K562 (cell line): ENCODE measurements around the gene ARMC6. TPM values are rescaled to one million over a fixed set of nuclear protein-coding genes. Genes with fewer than 3 reads are reported as not detected.

Source experiments
- ATAC-seq: fragments of 200-7000 bp; cut with Tn5 transposase; 3 replicates; pipeline ENCODE4 v1.9.1; 2020; ENCODE audit warnings: moderate library complexity
- BruUV-seq: library from RNA; stranded (reverse); fragments of 400-500 nt; replicated peaks from 2 replicates; lab custom pipeline; 2021; lab: Mats Ljungman, UMichigan
- CTCF ChIA-PET: fragments of 300-600 bp; formaldehyde crosslinking; extraction: SDS; loops from one replicate; lab custom pipeline; 2021; ENCODE audit warnings: low intra/inter-chr PET ratio; lab: Yijun Ruan, JAX
- POLR2A ChIA-PET: fragments of 300-600, 350-650 bp; sonication (Branson Sonifier 250); formaldehyde crosslinking; extraction: SDS; loops from one replicate; lab custom pipeline; 2021; ENCODE audit warnings: antibody characterized with exemption, inconsistent platforms; lab: Yijun Ruan, JAX
- DNase-seq, 4 experiments: peaks; one replicate each; pipeline versions ENCODE4 v3.0.0 to v3.0.0-alpha.2; 2011 to 2018; ENCODE audit warnings: low spot score in 3 of 4, mixed read lengths in 3 of 4; ENCODE audit errors: extremely low read depth in 1 of 4
- FAIRE-seq: peaks from 2 replicates; lab custom pipeline; 2011; peaks lifted over from hg19 to GRCh38; lab: Jason Lieb, UNC
- H2AFZ ChIP-seq: 2 replicates; pipeline ENCODE4 v1.6.0; 2011; ENCODE audit warnings: low read depth, low read length, control low read depth, inconsistent platforms
- H3K27ac ChIP-seq: fragments of 200-600 bp; 3 replicates; pipeline ENCODE4 v1.8.0; 2011; ENCODE audit warnings: low read depth, mild to moderate bottlenecking, control low read depth, inconsistent platforms, low read length, moderate library complexity, mixed read lengths; ENCODE audit errors: extremely low read depth
- H3K27me3 ChIP-seq, 2 experiments: fragments of 300-600 bp in 1 of 2; 2 replicates in 1 of 2; 3 replicates in 1 of 2; pipeline versions ENCODE4 v1.6.0 to v1.8.0; 2011; ENCODE audit warnings: inconsistent platforms in 2 of 2, low read length in 2 of 2, mild to moderate bottlenecking in 1 of 2, mixed read lengths in 1 of 2, moderate library complexity in 1 of 2; ENCODE audit not compliant: control insufficient read depth in 2 of 2, insufficient read depth in 2 of 2
- H3K36me3 ChIP-seq: fragments of 300-600 bp; 3 replicates; pipeline ENCODE4 v1.8.0; 2011; ENCODE audit warnings: mild to moderate bottlenecking, low read length, inconsistent platforms; ENCODE audit not compliant: control insufficient read depth, insufficient read depth
- H3K4me1 ChIP-seq, 2 experiments: fragments of 200-600 bp in 1 of 2; replicated peaks in 1 of 2; 2 replicates in 1 of 2; 3 replicates in 1 of 2; pipeline versions ENCODE4 v1.5.1 to v1.8.0; 2011; ENCODE audit warnings: inconsistent platforms in 2 of 2, low read length in 2 of 2, mild to moderate bottlenecking in 1 of 2, mixed read lengths in 1 of 2, moderate library complexity in 1 of 2; ENCODE audit not compliant: control insufficient read depth in 2 of 2, insufficient read depth in 2 of 2
- H3K4me2 ChIP-seq: 2 replicates; pipeline ENCODE4 v1.6.1; 2011; ENCODE audit warnings: low read length, control low read depth, inconsistent platforms, mixed read lengths; ENCODE audit not compliant: insufficient read depth
- H3K4me3 ChIP-seq: fragments of 200-600 bp; sonication (generic), shearing (Covaris generic); 2 replicates; pipeline ENCODE4 v1.5.1; 2016; ENCODE audit warnings: control low read depth, inconsistent platforms
- H3K79me2 ChIP-seq: fragments of 200-600 bp; 3 replicates; pipeline ENCODE4 v1.8.0; 2011; ENCODE audit warnings: low read length, inconsistent platforms; ENCODE audit not compliant: control insufficient read depth, insufficient read depth
- H3K9ac ChIP-seq, 2 experiments: 2 replicates each; pipeline versions ENCODE4 v1.6.0 to v1.6.1; 2011; ENCODE audit warnings: low read depth in 2 of 2, low read length in 2 of 2, control low read depth in 1 of 2, inconsistent platforms in 1 of 2, mild to moderate bottlenecking in 1 of 2, mixed read lengths in 1 of 2; ENCODE audit not compliant: insufficient read depth in 1 of 2
- H3K9me1 ChIP-seq: one replicate; pipeline ENCODE4 v1.6.0; 2011; ENCODE audit warnings: inconsistent platforms, mild to moderate bottlenecking, low read length, moderate library complexity; ENCODE audit not compliant: control insufficient read depth, insufficient read depth
- H3K9me3 ChIP-seq: replicated peaks from 2 replicates; pipeline ENCODE4 v1.5.1; 2011; ENCODE audit warnings: low read depth, low read length, inconsistent platforms; ENCODE audit not compliant: control insufficient read depth, insufficient read depth
- H4K20me1 ChIP-seq: replicated peaks from 2 replicates; pipeline ENCODE4 v1.6.1; 2011; ENCODE audit warnings: low read length, inconsistent platforms, mixed read lengths; ENCODE audit not compliant: control insufficient read depth, insufficient read depth
- DEAF1 ChIP-seq: fragments of 450-650 bp; formaldehyde crosslinking; IDR thresholded peaks from 2 replicates; pipeline ENCODE4 v1.4.0; 2020; ENCODE audit warnings: mild to moderate bottlenecking, moderate library complexity
- MBD1 ChIP-seq: fragments of 250-450 bp; sonication (Bioruptor Pico); IDR thresholded peaks from 2 replicates; pipeline ENCODE4 v1.8.0; 2022; ENCODE audit warnings: inconsistent platforms
- RCOR1 ChIP-seq, 2 experiments: IDR thresholded peaks; 2 replicates each; pipeline ENCODE4 v1.6.1; 2012; ENCODE audit warnings: low read depth in 2 of 2, low read length in 2 of 2, borderline replicate concordance in 1 of 2, improper control_type of control experiment in 1 of 2
- RERE ChIP-seq: sonication (generic); formaldehyde crosslinking; IDR thresholded peaks from 2 replicates; pipeline ENCODE4 v1.8.0; 2023; ENCODE audit warnings: missing genetic modification reagents, mild to moderate bottlenecking, borderline replicate concordance
- SMAD3 ChIP-seq: fragments of 450-650 bp; formaldehyde crosslinking; conservative IDR thresholded peaks from 2 replicates; pipeline ENCODE4 v1.4.0; 2020; ENCODE audit warnings: mild to moderate bottlenecking
- SREBF1 ChIP-seq: fragments of 150-350 bp; IDR thresholded peaks from 2 replicates; pipeline ENCODE4 v1.6.1; 2014; ENCODE audit warnings: antibody characterized with exemption, low read depth, low read length, borderline replicate concordance
- ZNF121 ChIP-seq: sonication (generic); formaldehyde crosslinking; conservative IDR thresholded peaks from 2 replicates; pipeline ENCODE4 v1.8.0; 2022; ENCODE audit warnings: missing genetic modification reagents
- ZNF146 ChIP-seq: IDR thresholded peaks from one replicate; pipeline ENCODE4 v1.6.1; 2018; ENCODE audit warnings: missing compliant biosample characterization; ENCODE audit not compliant: unreplicated experiment
- ZNF174 ChIP-seq: fragments of 250-450 bp; sonication (Bioruptor Pico); IDR thresholded peaks from 2 replicates; pipeline ENCODE4 v1.4.0; 2020; ENCODE audit warnings: mild to moderate bottlenecking
- WGBS: fragments of 100-300 bp; shearing (Covaris generic); methylation state at CpG from one replicate; pipeline ENCODE4 v1.1.6; 2016; ENCODE audit warnings: low coverage, mixed read lengths; ENCODE audit not compliant: insufficient coverage; ENCODE audit errors: missing lambda C conversion rate; 5-methylcytosine and 5-hydroxymethylcytosine counted together
- in situ Hi-C: fragments of 300-500 bp; cut with MboI; formaldehyde crosslinking; loops from 4 replicates; pipeline ENCODE4 v1.15.0; 2018; ENCODE audit warnings: inconsistent platforms, mixed read lengths
- intact Hi-C: fragments of 100-400 bp; cut with micrococcal nuclease; formaldehyde crosslinking; loops from 2 replicates; pipeline ENCODE4 v1.14.2; 2022
- polyA plus RNA-seq, 8 experiments: library from polyadenylated mRNA; depleted of rRNA in 4 of 8; stranded (reverse) in 5 of 8; unstranded in 3 of 8; fragments of >200 nt; fragmentation: Nextera tagmentation in 2 of 8; fragmentation: Illumina TruSeq in 1 of 8; extraction: Ambion mirVana in 2 of 8; extraction: Trizol in 1 of 8; gene quantifications; 2 replicates each; pipeline versions ENCODE4 v1.2.1 to v1.2.3, GENCODE V29; 2011 to 2014; ENCODE audit warnings: inconsistent platforms in 1 of 8, missing spikeins in 1 of 8
- total RNA-seq, 7 experiments: library from RNA; depleted of rRNA in 6 of 7; stranded (reverse); fragments of >200 nt in 6 of 7; fragmentation: Illumina TruSeq in 2 of 7; extraction: Trizol in 2 of 7; gene quantifications; 2 replicates each; pipeline versions ENCODE4 v1.2.1 to v1.2.3, GENCODE V29; 2011 to 2021; ENCODE audit warnings: low replicate concordance in 1 of 7

ARMC6 gene
- total and polyA plus RNA-seq, 9 of the 15 experiments (the other 6 are each of a cell fraction or from before 2014, with no cell fraction given) = 2.1 to 93.4 (median 63.6) TPM

GRCh38 chr19:19079571-19079970 is 46.2 kb downstream of the ARMC6 start:
- BruUV-seq = no TSS peak
- Histone ChIP-seq H3K36me3 (peaks cover 42% of the 10 kb centered on the region; the same call in 2 of the 3 replicates), H3K4me2 (no peak overlapping the region), H3K27ac (no peak overlapping the region), H3K9me3 (no peaks in the 10 kb centered on the region), H3K79me2 (peaks cover 32% of the 10 kb centered on the region), H4K20me1 (peaks cover 6% of the 10 kb centered on the region; the same call in 1 of the 2 replicates), H2AFZ (no peak overlapping the region), H3K27me3 (no peaks in the 10 kb centered on the region), H3K9me1 (peaks cover 4% of the 10 kb centered on the region), H3K4me1 (peaks cover 7 to 16% of the 10 kb centered on the region in 2 experiments; a peak in 3 of 5 replicates), H3K4me3 (no peak overlapping the region), H3K9ac (no peak overlapping the region)
- ChIA-PET CTCF (no interaction called here), POLR2A (interaction anchor here (1.1 to 1.8 kb wide), 2 partner anchors 8 to 10 kb away, joined by 3 to 7 read pairs; no protein-coding TSS in a partner anchor)
- intact Hi-C loops (no loop called here), in situ Hi-C loops (no loop called here)
- 88% methylated on average over 1 of the region's 1 CpG for WGBS
- TF ChIP-seq ZNF121 (peak; percentile 35; the same call in 1 of the 2 replicates), RERE (CRISPR knock-in tag) (no peak), DEAF1 (CRISPR knock-in tag) (no peak), ZNF174 (CRISPR knock-in tag) (no peak), MBD1 (no peak), ZNF146 (peak; percentile 43), RCOR1 (IDR thresholded peaks at IDR 0.05; ENCODE audit: borderline replicate concordance in 1 of 2, low read depth in 2 of 2, low read length in 2 of 2) (no peak), SREBF1 (no peak), SMAD3 (CRISPR knock-in tag) (no peak)
- DNase-seq = no peak
- no peak for ATAC-seq
- no peak for FAIRE-seq
